OCI-LY7 (cell line): ENCODE data around the gene CHMP1A. TPM values are rescaled to one million over a fixed set of nuclear protein-coding genes. Genes with fewer than 3 reads are reported as not detected.

Experiments
- BruUV-seq: library from RNA; stranded (reverse); fragments of 400-500 nt; replicated peaks from 2 replicates; lab custom pipeline; 2021; lab: Mats Ljungman, UMichigan
- CTCF ChIA-PET: fragments of 300-600 bp; sonication (Branson Sonifier 250); formaldehyde crosslinking; loops from one replicate; lab custom pipeline; 2022; ENCODE audit warnings: antibody characterized with exemption; ENCODE audit not compliant: unreplicated experiment; lab: Charles Lee
- POLR2A ChIA-PET: fragments of 300-600 bp; sonication (Branson Sonifier 250); formaldehyde crosslinking; loops from one replicate; lab custom pipeline; 2022; ENCODE audit warnings: antibody characterized with exemption; lab: Charles Lee
- DNase-seq: peaks from one replicate; pipeline ENCODE4 v3.0.0-alpha.2; 2015; ENCODE audit warnings: low spot score
- H2AFZ ChIP-seq: fragments of 200-600 bp; sonication (generic), shearing (Covaris generic); 2 replicates; pipeline ENCODE4 v1.6.1; 2014; ENCODE audit warnings: mild to moderate bottlenecking, antibody characterized with exemption, low read length, moderate library complexity
- H3K27ac ChIP-seq: fragments of 200-600 bp; sonication (generic); 2 replicates; pipeline ENCODE4 v1.5.1; 2014; ENCODE audit warnings: mixed run types, low read depth, mild to moderate bottlenecking, moderate library complexity, low read length, inconsistent platforms; ENCODE audit not compliant: poor library complexity, severe bottlenecking
- H3K36me3 ChIP-seq: fragments of 200-600 bp; sonication (generic); 2 replicates; pipeline ENCODE4 v1.6.1; 2014; ENCODE audit warnings: mild to moderate bottlenecking, antibody characterized with exemption, low read length, moderate library complexity, mixed read lengths; ENCODE audit not compliant: insufficient read depth
- H3K4me1 ChIP-seq: fragments of 200-600 bp; sonication (generic); 2 replicates; pipeline ENCODE4 v1.5.1; 2014; ENCODE audit warnings: mild to moderate bottlenecking, low read length; ENCODE audit not compliant: insufficient read depth, poor library complexity, severe bottlenecking
- H3K4me2 ChIP-seq: fragments of 200-600 bp; sonication (generic); 2 replicates; pipeline ENCODE4 v1.6.1; 2014; ENCODE audit warnings: mild to moderate bottlenecking, low read length
- H3K4me3 ChIP-seq: fragments of 200-600 bp; sonication (generic); 2 replicates; pipeline ENCODE4 v1.5.1; 2014; ENCODE audit warnings: mild to moderate bottlenecking, low read depth, low read length; ENCODE audit not compliant: poor library complexity, severe bottlenecking
- H3K79me2 ChIP-seq: fragments of 200-600 bp; sonication (generic); 2 replicates; pipeline ENCODE4 v1.6.1; 2016; ENCODE audit warnings: low read depth, mild to moderate bottlenecking, low read length, moderate library complexity, mixed read lengths; ENCODE audit not compliant: insufficient read depth
- H3K9me2 ChIP-seq: fragments of 200-600 bp; sonication (generic); 2 replicates; pipeline ENCODE4 v1.6.1; 2016; ENCODE audit warnings: mild to moderate bottlenecking, low read length, mixed read lengths; ENCODE audit not compliant: insufficient read depth
- H3K9me3 ChIP-seq: fragments of 200-600 bp; sonication (generic); 2 replicates; pipeline ENCODE4 v1.6.1; 2014; ENCODE audit warnings: mild to moderate bottlenecking, mixed run types, low read length, mixed read lengths
- H4K20me1 ChIP-seq: fragments of 200-600 bp; sonication (generic); 2 replicates; pipeline ENCODE4 v1.6.1; 2014; ENCODE audit warnings: mild to moderate bottlenecking, antibody characterized with exemption, low read length, moderate library complexity, mixed read lengths; ENCODE audit not compliant: insufficient read depth
- CTCF ChIP-seq: fragments of 200-600 bp; sonication (generic); conservative IDR thresholded peaks from 2 replicates; pipeline ENCODE4 v1.5.1; 2014; ENCODE audit warnings: mild to moderate bottlenecking, antibody characterized with exemption, low read length, moderate library complexity, mixed read lengths
- EZH2phosphoT487 ChIP-seq: fragments of 200-600 bp; sonication (generic); IDR thresholded peaks from 2 replicates; pipeline ENCODE4 v1.6.1; 2018; ENCODE audit warnings: low read depth, borderline replicate concordance, mild to moderate bottlenecking, mixed run types, antibody characterized with exemption, low read length, moderate library complexity, mixed read lengths
- intact Hi-C: fragments of 100-400 bp; cut with micrococcal nuclease; formaldehyde crosslinking; loops from one replicate; pipeline ENCODE4 v1.10.0; 2022; ENCODE audit not compliant: unreplicated experiment
- total RNA-seq, 2 experiments: library from RNA; depleted of rRNA in 1 of 2; stranded (reverse); fragments of >200 nt in 1 of 2; shearing (Covaris generic) in 1 of 2; gene quantifications; 2 replicates each; pipeline ENCODE4 v1.2.3, GENCODE V29; 2014 to 2022

Gene CHMP1A
- total RNA-seq, 2 experiments from 2014 or later: 53.1 to 76.2 TPM

- Histone ChIP-seq H3K4me2 (no peak overlapping the region), H3K79me2 (no peaks in the 10 kb centered on the region), H3K4me1 (peaks cover 31% of the 10 kb centered on the region), H3K36me3 (peaks cover 45% of the 10 kb centered on the region), H2AFZ (no peak overlapping the region), H3K4me3 (no peak overlapping the region), H4K20me1 (no peaks in the 10 kb centered on the region), H3K9me3 (no peaks in the 10 kb centered on the region), H3K27ac (no peak overlapping the region), H3K9me2 (no peaks in the 10 kb centered on the region)
- TF ChIP-seq CTCF: no peak
- no peak for TF ChIP-seq EZH2phosphoT487
- POLR2A ChIA-PET: interaction anchor here (0.6 kb wide), 1 partner anchor 175 kb away, joined by 4 read pairs; the partner anchor contains the start of gene TCF25
- intact Hi-C loops: no loop called here
- BruUV-seq: no TSS peak
- CTCF ChIA-PET: no interaction called here
- DNase-seq: no peak
These were observed 40.3 kb upstream of the CHMP1A start for GRCh38 chr16:89697616-89698331.

GRCh38 chr16:89697161-89697615 is 39.7 kb upstream of the CHMP1A start:
- no peak for DNase-seq
- ChIA-PET POLR2A (no interaction called here), CTCF (interaction anchor here (0.6 kb wide), 1 partner anchor 898 kb away, joined by 3 read pairs; no protein-coding TSS in a partner anchor)
- H2AFZ ChIP-seq: no peak overlapping the region
- H3K9me3 ChIP-seq: no peaks in the 10 kb centered on the region
- H3K27ac ChIP-seq: no peak overlapping the region
- no peak overlapping the region for H3K4me2 ChIP-seq
- no peaks in the 10 kb centered on the region for H4K20me1 ChIP-seq
- no TSS peak for BruUV-seq
- no peaks in the 10 kb centered on the region for H3K9me2 ChIP-seq
- no peaks in the 10 kb centered on the region for H3K79me2 ChIP-seq
- TF ChIP-seq CTCF: no peak
- no peak for TF ChIP-seq EZH2phosphoT487
- H3K36me3 ChIP-seq: peaks cover 50% of the 10 kb centered on the region
- H3K4me1 ChIP-seq: peaks cover 26% of the 10 kb centered on the region
- intact Hi-C loops: no loop called here
- H3K4me3 ChIP-seq: no peak overlapping the region

- CTCF ChIA-PET: interaction anchor here (0.6 kb wide), 1 partner anchor 897 kb away, joined by 3 read pairs; no protein-coding TSS in a partner anchor
- intact Hi-C loops: no loop called here
These were observed 39.2 kb upstream of the CHMP1A start for GRCh38 chr16:89696670-89697128.

More at GRCh38 chr16:89696670-89697128, 39.2 kb upstream of the CHMP1A start:
- Histone ChIP-seq H3K4me1 (peaks cover 24% of the 10 kb centered on the region), H3K79me2 (no peaks in the 10 kb centered on the region), H3K9me2 (no peaks in the 10 kb centered on the region), H2AFZ (no peak overlapping the region), H3K27ac (no peak overlapping the region), H3K4me2 (peak overlapping the region; percentile 18; the same call in 1 of the 2 replicates), H4K20me1 (no peaks in the 10 kb centered on the region), H3K4me3 (no peak overlapping the region), H3K9me3 (no peaks in the 10 kb centered on the region), H3K36me3 (peaks cover 55% of the 10 kb centered on the region)
- peak; percentile 50 for DNase-seq
- no peak for TF ChIP-seq EZH2phosphoT487
- TF ChIP-seq CTCF: no peak
- no TSS peak for BruUV-seq
- POLR2A ChIA-PET: no interaction called here
